Activated CD4-positive, alpha-beta T cell treated with anti-CD3 and anti-CD28 coated beads, Interleukin-2, amount 10 ng/mL, durations not matched to agents 7 days and 5 days (primary cell): ENCODE results near the gene DNAJA1. TPM values are rescaled to one million over a fixed set of nuclear protein-coding genes. Genes with fewer than 3 reads are reported as not detected.
"Not testable (repeated sequence)": the region's sequence is repeated elsewhere in the genome, so short reads cannot be mapped to it uniquely, and the experiment has no call there.

Experiments used
- CTCF ChIA-PET: fragments of 350-600 bp; sonication (Branson Sonifier 250); formaldehyde crosslinking; loops from one replicate; lab custom pipeline; 2021; ENCODE audit warnings: antibody characterized with exemption; lab: Charles Lee
- POLR2A ChIA-PET: fragments of 350-600 bp; sonication (Branson Sonifier 250); formaldehyde crosslinking; loops from one replicate; lab custom pipeline; 2021; ENCODE audit warnings: antibody characterized with exemption; lab: Charles Lee
- DNase-seq: peaks from one replicate; pipeline ENCODE4 v3.0.0-alpha.2; 2020
- H3K27ac Mint-ChIP-seq: one replicate; pipeline ENCODE4 v1.8.0; 2021; ENCODE audit warnings: mild to moderate bottlenecking, moderate library complexity, mixed read lengths
- H3K27me3 Mint-ChIP-seq: one replicate; pipeline ENCODE4 v1.8.0; 2021; ENCODE audit warnings: mixed read lengths
- H3K36me3 Mint-ChIP-seq: one replicate; pipeline ENCODE4 v1.8.0; 2021; ENCODE audit warnings: low read depth, mixed read lengths
- H3K4me1 Mint-ChIP-seq: one replicate; pipeline ENCODE4 v1.8.0; 2021; ENCODE audit warnings: mixed read lengths
- H3K4me3 Mint-ChIP-seq: one replicate; pipeline ENCODE4 v1.8.0; 2021; ENCODE audit warnings: mild to moderate bottlenecking, moderate library complexity, mixed read lengths
- H3K9me3 Mint-ChIP-seq: one replicate; pipeline ENCODE4 v1.8.0; 2021; ENCODE audit warnings: mixed read lengths
- total RNA-seq, 2 experiments: library from RNA; stranded (reverse); gene quantifications; one replicate each; pipeline ENCODE4 v1.2.3, GENCODE V29; 2021

The DNAJA1 gene
- total RNA-seq, 2 experiments from 2014 or later, result 159 to 180 TPM

DNA sequence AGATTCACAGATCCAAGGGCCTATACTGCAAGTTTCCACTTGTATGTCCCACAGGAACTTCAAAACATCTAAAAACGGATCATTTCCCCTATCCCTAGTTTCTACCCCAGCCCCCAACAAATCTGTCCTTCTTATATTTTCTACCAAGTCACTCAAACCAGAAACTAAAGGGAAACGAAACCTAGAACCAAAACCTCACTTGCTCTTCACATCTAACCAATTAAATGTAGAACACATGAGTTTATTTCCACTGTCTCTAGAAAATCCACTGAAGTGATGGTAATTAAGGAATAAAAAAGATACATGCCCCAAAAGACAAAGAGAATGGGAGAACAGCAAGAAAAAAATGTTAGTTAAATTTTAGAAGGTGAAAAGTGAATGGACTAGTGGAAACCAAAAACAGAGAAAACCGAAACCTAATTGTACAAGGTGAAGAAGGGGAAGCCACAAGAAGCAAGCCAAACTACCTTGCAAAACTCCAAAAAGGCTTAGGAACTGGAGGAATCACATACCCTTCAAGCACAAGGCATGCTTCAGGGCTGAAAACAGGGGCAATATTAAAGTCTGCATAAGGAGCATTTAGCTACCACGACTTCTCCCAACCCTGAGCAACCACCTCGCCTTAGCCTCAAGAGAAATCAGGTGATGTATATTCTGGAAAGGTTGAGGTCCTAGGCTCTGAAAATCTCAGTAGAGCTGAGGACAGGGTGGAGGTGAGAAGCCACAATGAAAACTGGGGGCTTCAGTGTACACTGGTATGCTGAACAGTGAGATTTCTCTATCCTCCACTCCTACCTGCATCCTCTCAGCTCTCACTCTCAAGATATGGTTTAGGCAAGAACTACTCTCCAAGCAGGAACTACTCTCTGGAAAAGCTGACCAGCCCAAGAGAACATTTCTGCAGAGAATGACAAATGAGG lies 40.3 kb downstream of the DNAJA1 start:
- CTCF ChIA-PET, result no interaction called here
- DNase-seq, result no peak
- POLR2A ChIA-PET, result no interaction called here
- Mint-ChIP-seq H3K27me3 (no peaks in the 10 kb centered on the region), H3K9me3 (no peaks in the 10 kb centered on the region), H3K27ac (peak overlapping the region; percentile 81), H3K4me1 (peaks cover 21% of the 10 kb centered on the region), H3K36me3 (peaks cover 50% of the 10 kb centered on the region), H3K4me3 (no peak overlapping the region)

DNA sequence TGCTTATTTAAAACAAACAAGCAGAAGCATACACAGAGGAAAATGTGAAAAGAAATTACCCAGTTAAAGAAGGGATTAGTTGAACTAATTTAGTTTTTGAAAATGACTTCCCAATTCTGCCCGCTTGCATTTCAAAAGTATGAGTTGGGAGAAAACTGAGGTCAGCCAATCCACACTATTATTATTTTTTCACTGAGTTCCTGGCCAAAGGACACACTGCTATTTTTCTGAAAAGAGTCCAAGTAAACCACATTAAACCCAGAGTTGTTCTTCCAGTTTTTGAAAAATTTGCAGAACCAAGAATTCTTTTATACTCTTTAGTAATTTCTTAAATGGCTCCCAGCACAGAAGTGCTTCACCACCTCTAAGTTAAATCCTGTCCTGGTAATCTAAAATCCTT lies 43.9 kb downstream of the DNAJA1 start:
- Mint-ChIP-seq H3K4me3 (no peak overlapping the region), H3K27me3 (no peaks in the 10 kb centered on the region), H3K27ac (no peak overlapping the region), H3K36me3 (peaks cover 59% of the 10 kb centered on the region), H3K4me1 (peaks cover 37% of the 10 kb centered on the region), H3K9me3 (no peaks in the 10 kb centered on the region)
- POLR2A ChIA-PET, result no interaction called here
- CTCF ChIA-PET, result no interaction called here
- no peak for DNase-seq

DNA sequence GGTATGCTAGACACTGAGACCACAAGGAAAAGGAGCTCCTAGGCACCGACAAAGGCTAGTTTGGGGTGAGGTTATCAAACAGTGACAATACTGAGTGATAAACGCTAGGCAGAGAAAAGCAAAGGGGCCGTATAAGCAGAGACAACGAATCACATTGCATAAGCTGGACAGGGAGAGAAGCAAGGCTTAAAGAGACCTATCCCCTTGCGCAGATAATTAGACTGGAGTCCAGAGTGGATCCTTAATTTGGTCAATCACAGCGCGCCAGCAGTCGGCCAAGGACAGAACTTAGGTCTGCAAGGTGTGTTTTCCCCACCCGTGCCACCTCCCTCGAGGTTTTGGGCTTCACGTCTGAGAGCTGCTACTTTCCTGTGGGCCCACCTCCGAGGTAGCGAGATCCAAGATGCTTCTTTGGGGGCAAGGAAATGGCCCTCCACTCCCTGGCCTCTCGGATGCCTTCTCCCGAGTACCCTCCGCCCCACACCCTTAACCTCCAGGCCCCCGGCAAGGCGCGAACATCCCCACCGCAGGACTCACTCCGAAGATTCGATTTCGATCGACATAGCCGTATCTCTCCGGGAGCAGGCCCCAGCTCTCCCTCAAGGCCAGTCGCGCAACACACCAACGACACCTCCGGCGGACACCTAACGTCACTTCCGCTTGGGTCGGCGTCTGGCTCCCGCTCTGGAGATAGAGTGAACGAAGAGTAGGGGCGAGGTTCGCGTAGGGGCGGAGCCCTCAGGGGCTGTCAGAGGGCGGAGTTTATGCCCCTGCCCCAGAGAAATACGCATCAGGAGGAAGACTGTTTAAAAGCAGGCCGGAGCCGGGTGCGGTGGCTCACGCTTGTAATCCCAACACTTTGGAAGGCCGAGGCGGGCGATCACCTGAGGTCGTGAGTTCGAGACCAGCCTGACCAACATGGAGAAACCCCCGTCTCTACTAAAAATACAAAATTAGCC lies 51.3 kb downstream of the DNAJA1 start, which contains the start of gene SMU1:
SMU1 (minus strand) TSS at position 629 of the 959 bp plus-strand sequence; CDS start at position 563, 66 bp downstream.
- ChIA-PET CTCF (interaction anchor here (0.7 to 1.7 kb wide), 10 partner anchors 9 to 210 kb away, joined by 3 to 6 read pairs (median 4); partner anchors contain the start of gene B4GALT1), POLR2A (no interaction called here)
- H3K4me3 Mint-ChIP-seq, result peak within 1 kb of the TSS; percentile 99
- peak; percentile 98 for DNase-seq
- H3K9me3 Mint-ChIP-seq, result no peaks in the 10 kb centered on the region
- H3K36me3 Mint-ChIP-seq, result peaks cover 26% of the 10 kb centered on the region
- peak within 1 kb of the TSS; percentile 100 for H3K27ac Mint-ChIP-seq
- H3K27me3 Mint-ChIP-seq, result no peaks in the 10 kb centered on the region
- peaks cover 42% of the 10 kb centered on the region for H3K4me1 Mint-ChIP-seq

DNA sequence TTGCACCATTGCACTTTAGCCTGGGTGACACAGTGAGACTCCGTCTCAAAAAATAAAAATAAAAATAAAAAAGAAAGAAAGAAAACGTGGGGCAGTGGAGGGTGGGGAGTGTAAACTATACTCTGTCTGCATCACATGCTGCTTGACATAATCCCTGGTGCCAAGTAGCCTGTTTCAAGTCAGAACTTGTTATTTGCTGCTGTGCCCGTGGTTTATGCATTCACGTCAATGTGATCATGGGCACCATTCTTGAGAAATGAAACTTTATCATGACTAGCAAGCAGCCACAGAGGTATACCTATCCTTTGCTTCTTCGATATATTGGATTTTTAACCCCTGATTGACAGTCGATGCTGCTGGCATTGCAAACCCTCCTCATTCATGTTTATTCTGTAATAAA lies 55.5 kb downstream of the DNAJA1 start:
- Mint-ChIP-seq H3K4me1 (peaks cover 52% of the 10 kb centered on the region), H3K9me3 (no peaks in the 10 kb centered on the region), H3K27ac (no peak overlapping the region), H3K27me3 (no peaks in the 10 kb centered on the region), H3K36me3 (peaks cover 4% of the 10 kb centered on the region), H3K4me3 (no peak overlapping the region)
- ChIA-PET CTCF (interaction anchor here (0.7 to 1.3 kb wide), 2 partner anchors 91 to 146 kb away, joined by 3 to 7 read pairs; no protein-coding TSS in a partner anchor), POLR2A (no interaction called here)
- DNase-seq, result peak; percentile 44

DNA sequence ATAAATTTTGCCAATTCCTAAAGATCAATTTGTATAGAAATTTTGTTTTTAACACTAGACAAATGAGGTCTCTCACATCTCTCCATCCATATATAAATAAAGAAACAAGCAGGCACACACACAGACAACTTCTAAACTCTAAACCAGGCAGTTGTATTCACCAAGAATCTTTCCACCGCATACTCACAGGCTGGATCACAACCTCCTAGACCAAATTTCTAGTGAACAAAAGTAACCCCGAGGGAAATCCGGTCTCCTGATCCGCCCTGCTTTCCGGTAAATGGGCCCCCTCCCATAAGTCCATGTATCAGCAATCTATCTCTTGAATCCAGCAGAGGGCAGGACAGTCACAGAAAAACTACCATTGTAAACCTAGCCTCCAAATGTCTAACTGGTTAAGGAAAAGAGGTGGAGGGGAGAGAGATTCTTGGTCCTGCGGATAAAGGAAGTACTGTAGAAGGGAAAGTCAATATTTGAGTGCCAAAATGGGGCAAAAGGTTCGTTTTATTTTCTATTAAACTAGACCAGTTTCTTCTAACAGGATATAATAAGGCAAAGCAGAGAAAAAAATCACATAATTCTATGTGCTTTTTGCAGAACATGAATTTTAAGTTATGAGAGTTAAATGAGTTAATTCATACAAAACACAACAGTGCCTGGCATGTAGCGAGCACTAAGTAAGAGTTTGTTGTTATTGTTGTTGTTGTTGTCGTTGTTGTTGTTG lies 56.2 kb downstream of the DNAJA1 start:
- DNase-seq, result peak; percentile 86
- Mint-ChIP-seq H3K9me3 (no peaks in the 10 kb centered on the region), H3K4me3 (no peak overlapping the region), H3K27me3 (no peaks in the 10 kb centered on the region), H3K36me3 (peaks cover 4% of the 10 kb centered on the region), H3K27ac (no peak overlapping the region), H3K4me1 (peaks cover 50% of the 10 kb centered on the region)
- ChIA-PET POLR2A (no interaction called here), CTCF (interaction anchor here (0.7 to 1.3 kb wide), 2 partner anchors 90 to 145 kb away, joined by 3 to 7 read pairs; no protein-coding TSS in a partner anchor)

DNA sequence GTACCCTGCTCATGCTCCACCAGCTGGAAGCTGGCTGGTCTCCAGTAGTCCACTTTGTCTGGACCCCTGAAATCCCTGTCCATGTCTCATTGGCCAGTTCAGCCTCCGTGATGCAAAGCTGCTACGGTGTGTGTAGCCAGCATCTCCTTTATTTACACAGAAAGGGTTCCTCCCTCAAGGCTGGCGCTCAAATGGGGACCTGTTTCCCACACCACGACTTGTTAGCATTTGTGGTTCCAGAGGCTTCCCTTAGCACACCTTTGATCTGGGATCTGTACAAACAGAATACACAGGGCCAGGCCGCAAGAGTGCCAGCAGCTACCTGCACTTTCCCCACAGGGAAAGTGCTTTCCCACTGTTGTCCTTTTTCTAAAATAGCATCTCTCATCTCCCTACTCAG lies 57.1 kb downstream of the DNAJA1 start:
- POLR2A ChIA-PET, result no interaction called here
- peak; percentile 55 for DNase-seq

DNA sequence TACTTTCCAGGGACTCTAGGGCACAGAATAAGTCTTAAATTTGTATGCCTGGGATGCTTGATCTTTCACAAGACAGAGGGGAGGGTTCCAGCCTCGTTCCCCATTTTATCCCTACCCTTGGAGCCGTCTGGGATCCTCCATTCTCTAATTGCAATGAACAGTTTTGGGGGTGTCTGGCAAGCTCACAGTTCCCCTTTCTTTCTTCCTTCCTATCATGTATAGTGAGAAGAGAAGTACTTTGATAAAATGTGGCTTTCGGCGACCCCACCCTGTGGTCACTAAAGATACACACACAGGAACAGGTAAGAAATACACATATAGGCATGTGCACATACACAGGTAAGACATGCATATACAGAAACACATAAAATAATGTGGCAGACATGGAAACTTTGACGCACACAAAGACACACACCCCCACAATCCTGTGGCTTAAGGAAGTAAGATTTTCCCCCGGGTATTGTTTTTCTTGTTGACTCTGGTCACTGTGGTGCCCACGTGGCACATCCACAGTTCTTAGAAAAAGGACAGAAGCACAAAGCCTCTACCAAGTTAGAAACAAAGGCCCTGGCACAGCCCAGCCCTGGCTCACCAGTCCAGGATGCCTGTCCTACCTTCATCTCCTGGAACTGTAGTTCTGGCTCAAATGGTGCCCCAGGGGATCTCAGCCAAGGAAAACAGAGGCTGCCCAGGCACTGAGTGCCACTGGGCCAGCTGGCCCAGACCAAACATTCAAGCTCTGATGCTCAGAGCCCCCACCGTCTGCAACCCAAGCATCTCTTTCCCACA lies 57.7 kb downstream of the DNAJA1 start:
- CTCF ChIA-PET, result interaction anchor here (0.6 to 1.4 kb wide), 4 partner anchors 16 to 143 kb away, joined by 3 to 5 read pairs (median 3); no protein-coding TSS in a partner anchor
- POLR2A ChIA-PET, result no interaction called here
- H3K27ac Mint-ChIP-seq, result peak overlapping the region; percentile 85
- peaks cover 39% of the 10 kb centered on the region for H3K4me1 Mint-ChIP-seq
- peak; percentile 23 for DNase-seq
- H3K27me3 Mint-ChIP-seq, result peaks cover 4% of the 10 kb centered on the region
- H3K4me3 Mint-ChIP-seq, result peak overlapping the region; percentile 20
- no peaks in the 10 kb centered on the region for H3K36me3 Mint-ChIP-seq
- H3K9me3 Mint-ChIP-seq, result no peaks in the 10 kb centered on the region

More for the DNA sequence above, 57.1 kb downstream of the DNAJA1 start:
- CTCF ChIA-PET, result interaction anchor here (0.6 to 1.4 kb wide), 4 partner anchors 15 to 144 kb away, joined by 3 to 5 read pairs (median 3); no protein-coding TSS in a partner anchor
- Mint-ChIP-seq H3K9me3 (no peaks in the 10 kb centered on the region), H3K27me3 (no peaks in the 10 kb centered on the region), H3K4me3 (peak overlapping the region; percentile 20), H3K27ac (peak overlapping the region; percentile 85), H3K36me3 (no peaks in the 10 kb centered on the region), H3K4me1 (peaks cover 43% of the 10 kb centered on the region)

DNA sequence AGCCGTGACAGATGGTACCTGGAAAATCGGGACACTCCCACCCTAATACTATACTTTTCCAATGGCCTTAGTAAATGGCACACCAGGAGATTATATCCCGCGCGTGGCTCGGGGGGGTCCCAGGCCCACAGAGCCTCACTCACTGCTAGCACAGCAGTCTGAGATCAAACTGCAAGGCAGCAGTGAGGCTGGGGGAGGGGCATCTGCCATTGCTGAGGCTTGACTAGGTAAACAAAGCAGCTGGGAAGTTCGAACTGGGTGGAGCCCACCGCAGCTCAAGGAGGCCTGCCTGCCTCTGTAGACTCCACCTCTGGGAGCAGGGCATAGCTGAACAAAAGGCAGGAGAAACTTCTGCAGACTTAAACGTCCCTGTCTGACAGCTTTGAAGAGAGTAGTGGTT lies 60.6 kb downstream of the DNAJA1 start:
- Mint-ChIP-seq H3K4me1 (peaks cover 30% of the 10 kb centered on the region), H3K27me3 (peaks cover 20% of the 10 kb centered on the region)
- H3K27ac Mint-ChIP-seq, H3K36me3 Mint-ChIP-seq, CTCF ChIA-PET, DNase-seq, POLR2A ChIA-PET, H3K9me3 Mint-ChIP-seq, H3K4me3 Mint-ChIP-seq: not testable (repeated sequence)

Other genes with a start within 250 kb of the DNAJA1 start
- gene TMEM215, start 241.7 kb upstream of the DNAJA1 start, total RNA-seq, result not detected
- gene APTX, start 23.6 kb upstream of the DNAJA1 start, total RNA-seq, result 10 to 100 TPM; 29.9 to 31.2 TPM
- 10 to 100 TPM; 24.0 to 24.5 TPM for gene SMU1, start 51.4 kb downstream of the DNAJA1 start, total RNA-seq
- 10 to 100 TPM; 38.8 to 42.4 TPM for gene B4GALT1, start 142.1 kb downstream of the DNAJA1 start, total RNA-seq
- gene SPINK4, start 214.9 kb downstream of the DNAJA1 start, total RNA-seq, result not detected
- 10 to 100 TPM; 62.3 to 72.2 TPM for gene BAG1, start 239.4 kb downstream of the DNAJA1 start, total RNA-seq
- 100 to 1,000 TPM in 1 of 2 experiments, 10 to 100 TPM in 1; 91.0 to 100 TPM for gene CHMP5, start 239.8 kb downstream of the DNAJA1 start, total RNA-seq